NCI-H1436 treated with DMSO at 0.1 percent for 48 hours (cell line): ENCODE measurements around the gene IGSF9B.

ENCODE experiments used
- DNase-seq: peaks from one replicate; lab custom pipeline; 2025; lab: John Stamatoyannopoulos, UW

Gene IGSF9B

DNA sequence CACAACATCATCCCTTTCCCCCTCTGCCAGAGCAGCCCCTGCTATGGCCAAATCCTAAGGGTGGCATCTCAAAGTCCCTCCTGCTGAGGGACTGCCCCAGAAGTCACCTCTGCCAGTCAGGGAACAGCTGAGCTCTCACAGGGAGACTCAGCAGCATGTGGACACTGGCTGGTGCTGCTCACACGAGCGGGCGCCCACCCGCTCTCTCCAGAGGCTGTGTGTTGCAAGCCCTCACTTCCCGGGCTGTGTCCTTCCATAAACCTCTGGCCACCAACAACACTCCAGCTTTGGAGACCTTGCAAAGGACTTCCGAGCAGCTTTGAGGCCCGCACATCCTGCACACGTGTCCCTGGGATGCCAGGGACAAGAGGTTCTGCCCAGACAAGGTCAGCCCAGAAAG, 2.8 kb downstream of the IGSF9B start:
- DNase-seq: no peak

- no peak for DNase-seq
Measured at GRCh38 chr11:133953547-133953946, 3.2 kb downstream of the IGSF9B start.

GRCh38 chr11:133952199-133953190, 4.3 kb downstream of the IGSF9B start:
- DNase-seq: no peak

- peak; percentile 67 for DNase-seq
Measured at GRCh38 chr11:133951327-133952198, 5.2 kb downstream of the IGSF9B start.

DNA sequence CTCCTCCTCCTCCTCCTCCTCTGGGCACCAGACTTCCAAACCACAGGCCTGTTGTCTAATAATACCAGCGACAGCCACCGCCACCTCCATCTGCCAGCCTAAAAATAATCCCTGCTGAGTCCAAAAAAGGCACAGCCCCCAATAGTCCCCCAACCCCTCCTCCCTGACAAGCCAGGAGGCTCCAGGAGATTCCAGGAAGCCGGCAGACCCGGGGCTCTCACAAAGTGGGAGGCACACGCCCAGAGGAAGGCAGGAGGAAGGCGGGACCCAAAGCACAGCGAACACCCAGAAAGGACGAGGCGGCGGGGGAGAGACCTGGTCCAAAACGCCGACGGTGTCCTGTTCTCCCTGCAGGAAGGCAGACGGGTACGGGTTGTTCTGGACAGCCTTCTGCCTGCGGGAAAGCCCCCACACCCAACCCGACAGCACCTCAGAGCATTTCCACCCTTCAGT, 5.9 kb downstream of the IGSF9B start:
- no peak for DNase-seq

GRCh38 chr11:133950421-133950820, 6.3 kb downstream of the IGSF9B start:
- no peak for DNase-seq

- DNase-seq: no peak
Measured at GRCh38 chr11:133949129-133949528, 7.6 kb downstream of the IGSF9B start.

DNA sequence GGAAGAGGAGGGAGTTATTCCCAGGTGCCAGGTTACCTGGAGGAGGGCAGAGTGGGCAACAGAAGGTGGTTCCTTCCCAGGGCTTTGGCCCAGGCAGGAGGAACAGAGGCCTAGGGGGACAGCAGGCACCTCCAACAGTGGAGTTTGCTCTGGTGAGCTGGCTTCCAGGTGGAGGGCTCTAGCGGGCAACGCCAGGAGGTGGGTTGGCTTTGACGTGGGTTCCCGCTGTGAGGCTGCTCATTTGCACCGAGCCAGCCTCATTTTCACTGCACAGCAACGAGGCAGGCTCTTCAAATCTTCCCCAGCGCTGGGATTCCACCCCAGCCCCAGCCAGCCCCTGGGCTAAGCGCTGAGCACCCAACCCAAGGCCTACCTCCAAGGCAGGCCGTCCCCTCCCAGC, 8.1 kb downstream of the IGSF9B start:
- DNase-seq: no peak

DNA sequence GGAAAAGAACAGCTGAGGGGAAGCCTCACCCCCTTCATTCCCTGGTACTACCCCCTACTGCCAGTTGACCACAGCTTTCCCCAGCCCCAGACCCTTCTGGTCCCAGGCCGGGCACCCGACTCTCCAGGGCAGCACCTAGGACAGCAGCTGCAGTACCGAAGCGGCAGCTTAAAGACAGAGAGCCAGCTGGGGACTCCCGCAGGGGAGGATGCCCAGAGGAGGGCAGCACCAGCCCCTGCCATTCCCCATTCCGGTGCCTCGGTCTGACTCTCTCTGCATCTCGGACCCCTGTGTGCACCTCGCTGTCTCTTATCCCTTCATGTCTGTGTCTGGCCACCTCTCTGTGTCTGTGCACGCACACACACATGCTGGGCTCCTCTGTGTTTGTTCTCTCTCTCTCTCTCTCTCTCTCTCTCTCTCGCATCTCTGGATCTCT, 9.4 kb downstream of the IGSF9B start:
- DNase-seq: peak; percentile 23

DNA sequence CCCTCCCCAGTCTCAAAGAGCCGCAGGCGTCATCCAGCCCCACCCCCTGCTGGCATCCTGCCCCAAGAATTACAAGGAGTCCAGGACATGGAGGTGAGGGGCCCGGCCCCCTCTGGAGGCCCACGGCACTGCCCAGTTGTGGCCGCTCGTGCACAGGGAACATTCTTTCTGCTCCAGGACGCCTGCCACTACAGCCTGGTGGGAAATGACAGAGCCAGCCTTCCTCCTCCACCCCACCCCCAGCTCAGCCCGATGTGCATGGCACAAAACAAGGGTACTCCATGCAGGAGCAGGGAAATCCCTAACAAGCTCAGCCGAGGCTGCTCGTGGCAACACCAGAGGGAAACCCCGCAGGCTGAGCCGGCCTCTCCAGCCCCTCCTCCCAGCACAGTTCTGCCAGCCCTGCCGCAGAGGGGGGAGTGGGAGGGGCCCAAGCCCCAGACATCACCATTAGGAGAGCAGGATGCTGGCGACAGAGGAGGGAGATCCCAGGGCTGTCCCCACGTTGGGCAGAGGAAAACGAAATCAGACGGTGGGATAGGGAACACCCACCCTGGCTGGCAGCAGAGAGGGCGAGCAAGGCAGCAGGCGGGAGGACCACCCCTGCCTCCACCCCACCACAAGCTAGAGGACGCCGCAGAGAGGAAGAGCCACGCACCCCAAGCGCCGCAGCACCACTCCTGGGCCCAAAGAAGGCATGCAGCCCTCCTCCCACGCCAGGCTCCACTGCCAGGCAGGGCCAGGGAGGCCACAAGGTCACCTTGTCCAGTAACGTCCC, 10.0 kb downstream of the IGSF9B start:
- DNase-seq: no peak

GRCh38 chr11:133946051-133946450, 10.7 kb downstream of the IGSF9B start:
- no peak for DNase-seq

GRCh38 chr11:133945087-133945974, 11.4 kb downstream of the IGSF9B start:
- DNase-seq: no peak

- DNase-seq: no peak
Measured at GRCh38 chr11:133943950-133944698, 12.6 kb downstream of the IGSF9B start.

- no peak for DNase-seq
Measured at GRCh38 chr11:133942577-133942976, 14.2 kb downstream of the IGSF9B start.

DNA sequence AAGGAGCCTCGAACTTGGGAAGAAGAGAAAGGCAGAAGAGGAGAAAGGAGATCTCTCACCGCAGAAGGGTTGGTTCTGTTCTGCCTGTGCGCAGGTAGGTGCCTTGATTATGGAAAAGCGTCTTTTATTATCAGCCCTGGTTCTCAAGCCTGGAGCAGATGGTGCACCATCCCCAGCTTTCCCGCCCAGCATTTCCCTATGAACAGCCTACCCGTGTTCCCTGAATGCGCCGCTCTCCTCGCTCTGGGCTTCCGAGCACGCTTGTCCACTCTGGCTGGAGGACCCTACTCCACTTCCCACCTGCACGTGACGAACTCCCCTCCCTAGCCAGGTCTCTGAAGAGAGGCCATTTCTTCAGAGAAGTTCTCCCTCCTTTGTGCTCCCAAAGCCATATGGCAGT, 15.2 kb downstream of the IGSF9B start:
- DNase-seq: no peak

DNA sequence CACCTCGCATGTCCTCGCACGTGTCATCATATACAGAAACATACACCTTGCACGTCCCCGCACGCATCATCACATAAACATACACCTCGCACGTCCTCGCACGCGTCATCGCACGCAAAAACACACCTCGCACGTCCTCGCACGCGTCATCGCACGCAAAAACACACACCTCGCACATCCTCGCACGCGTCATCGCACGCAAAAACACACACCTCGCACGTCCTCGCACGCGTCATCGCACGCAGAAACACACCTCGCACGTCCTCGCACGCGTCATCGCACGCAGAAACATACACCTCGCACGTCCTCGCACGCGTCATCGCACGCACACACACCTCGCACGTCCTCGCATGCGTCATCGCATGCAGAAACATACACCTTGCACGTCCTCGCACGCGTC, 16.7 kb downstream of the IGSF9B start:
- DNase-seq: no peak

GRCh38 chr11:133939558-133939957, 17.2 kb downstream of the IGSF9B start:
- no peak for DNase-seq

DNA sequence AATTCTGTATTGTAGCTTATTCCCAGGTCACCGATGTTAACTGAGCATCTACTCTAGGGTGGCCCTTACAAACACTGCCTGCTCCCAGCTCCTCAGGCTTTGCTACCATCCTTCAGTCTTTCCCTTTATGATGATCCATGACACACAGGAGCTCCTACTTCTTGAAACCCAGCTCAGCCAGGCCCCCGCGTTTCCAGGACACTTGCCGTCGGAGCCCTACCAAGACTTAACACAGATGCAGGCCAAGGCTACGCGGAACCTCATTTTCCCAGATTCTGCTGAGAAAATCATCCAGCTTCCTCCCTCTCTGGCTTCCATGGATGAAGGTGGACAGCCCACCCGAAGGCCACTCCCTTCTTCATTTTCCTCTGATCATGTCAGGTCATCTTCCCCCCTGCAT, 18.6 kb downstream of the IGSF9B start:
- no peak for DNase-seq

GRCh38 chr11:133937468-133937867, 19.3 kb downstream of the IGSF9B start:
- DNase-seq: no peak

DNA sequence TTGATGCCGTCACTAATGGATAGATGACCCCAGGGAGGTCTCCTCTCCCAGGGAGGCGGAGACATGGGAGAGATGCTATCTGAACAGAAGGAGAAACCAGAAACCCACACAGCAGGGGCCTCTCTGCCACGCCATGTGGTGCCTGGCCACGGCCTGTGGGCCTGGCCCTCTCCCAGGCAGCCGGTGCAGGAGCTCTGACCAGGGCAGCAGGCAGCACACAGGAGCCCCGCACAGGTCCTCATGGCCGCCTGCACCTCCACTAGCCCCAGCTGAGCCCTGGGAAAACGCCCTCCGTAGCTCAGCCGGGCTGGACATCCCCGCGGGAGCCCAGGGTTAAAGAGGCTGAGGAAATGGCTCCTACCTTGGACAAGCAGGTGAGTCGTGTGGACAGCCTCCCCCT, 19.8 kb downstream of the IGSF9B start:
- DNase-seq: no peak
